HG02870 (cell line): ENCODE data around the gene NPEPPS.

Experiments
- ATAC-seq: cut with Tn5 transposase; IDR thresholded peaks from one replicate; pipeline ENCODE4 v1.9.1; 2021; ENCODE audit warnings: mild to moderate bottlenecking, moderate library complexity; ENCODE audit not compliant: unreplicated experiment

NPEPPS gene

GRCh38 chr17:47660064-47660492, 129.2 kb downstream of the NPEPPS start:
- ATAC-seq = peak; percentile 56

GRCh38 chr17:47663912-47664623, 133.2 kb downstream of the NPEPPS start:
- no peak for ATAC-seq

- ATAC-seq = no peak
Measured at GRCh38 chr17:47664624-47664941, 133.7 kb downstream of the NPEPPS start.

GRCh38 chr17:47665655-47666054, 134.7 kb downstream of the NPEPPS start:
- no peak for ATAC-seq

- ATAC-seq = no peak
Measured at GRCh38 chr17:47669081-47669480, 138.2 kb downstream of the NPEPPS start.

GRCh38 chr17:47670064-47670463, 139.2 kb downstream of the NPEPPS start:
- ATAC-seq = no peak
